ENCODE measurements around the gene PCBP3.
"Not testable (repeated sequence)": the region's sequence is repeated elsewhere in the genome, so short reads cannot be mapped to it uniquely, and the experiment has no call there.

PCBP3 gene

DNA sequence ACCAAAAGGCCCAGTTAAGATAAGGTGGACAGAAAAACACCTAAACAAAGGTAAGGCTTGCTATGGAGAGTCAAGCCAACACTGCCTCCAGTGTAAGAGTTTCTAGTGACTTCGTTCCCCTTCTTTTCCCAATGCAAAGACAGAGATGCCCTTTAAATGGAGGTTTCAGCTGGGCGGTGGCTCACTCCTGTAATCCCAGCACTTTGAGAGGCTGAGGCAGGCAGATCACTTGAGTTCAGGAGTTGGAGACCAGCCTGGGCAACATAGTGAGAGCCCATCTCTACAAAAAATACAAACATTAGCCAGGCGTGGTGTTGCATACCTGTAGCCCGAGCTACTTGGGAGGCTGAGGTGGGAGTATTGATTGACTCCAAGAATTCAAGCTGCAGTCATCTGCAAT is 314.0 kb downstream of the PCBP3 start:
- no peak for DNase-seq

- no peak for DNase-seq
Observed at GRCh38 chr21:45957981-45958600, 314.6 kb downstream of the PCBP3 start.

DNA sequence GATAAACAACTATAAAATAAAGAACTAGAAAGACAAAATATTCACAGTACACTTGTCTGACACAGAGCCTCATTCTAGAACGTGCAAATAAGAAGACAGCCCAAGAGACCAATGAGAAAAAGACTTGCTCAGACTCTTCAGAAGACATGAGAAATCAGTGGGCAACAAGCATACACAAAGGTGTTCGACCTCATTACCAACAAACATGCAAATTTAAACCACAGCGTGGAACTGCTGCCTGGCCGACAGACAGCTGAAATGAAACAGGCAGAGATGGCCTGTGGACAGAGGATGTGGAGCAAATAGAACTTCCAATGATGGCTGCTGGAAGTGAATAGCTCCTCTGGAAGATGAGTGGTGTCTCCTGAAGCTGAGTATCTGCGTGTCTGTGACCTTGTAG is 315.7 kb downstream of the PCBP3 start:
- no peak for DNase-seq

DNA sequence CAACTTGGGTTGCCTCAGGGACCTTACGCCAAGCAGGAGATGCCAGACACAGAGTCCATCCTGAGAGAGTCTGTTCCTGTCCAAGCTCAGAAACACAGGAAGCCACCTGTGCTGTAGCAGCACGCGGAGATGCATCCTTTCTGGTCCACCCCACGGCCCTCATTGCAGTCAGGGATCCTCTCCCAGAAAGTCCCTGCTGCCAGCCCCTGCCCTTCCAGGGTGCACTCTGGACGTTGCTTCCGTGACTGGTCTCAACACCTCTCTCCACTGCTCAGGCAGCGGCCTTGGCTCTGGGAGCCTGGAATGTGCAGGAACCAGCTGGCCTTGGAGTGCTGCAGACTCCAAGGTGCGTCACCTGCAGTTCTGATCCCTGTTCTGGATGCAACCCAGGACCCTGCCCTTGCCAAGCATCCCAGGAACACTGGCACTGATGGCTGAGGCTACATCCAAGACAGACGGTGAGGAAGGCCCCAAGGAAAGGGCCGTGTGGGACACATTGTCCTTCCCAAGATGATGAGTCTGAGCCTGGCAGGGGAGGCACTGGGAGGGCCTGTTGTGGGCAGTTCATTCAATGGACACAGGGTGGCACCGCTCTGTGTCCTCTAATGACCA is 316.4 kb downstream of the PCBP3 start:
- DNase-seq: no peak

DNA sequence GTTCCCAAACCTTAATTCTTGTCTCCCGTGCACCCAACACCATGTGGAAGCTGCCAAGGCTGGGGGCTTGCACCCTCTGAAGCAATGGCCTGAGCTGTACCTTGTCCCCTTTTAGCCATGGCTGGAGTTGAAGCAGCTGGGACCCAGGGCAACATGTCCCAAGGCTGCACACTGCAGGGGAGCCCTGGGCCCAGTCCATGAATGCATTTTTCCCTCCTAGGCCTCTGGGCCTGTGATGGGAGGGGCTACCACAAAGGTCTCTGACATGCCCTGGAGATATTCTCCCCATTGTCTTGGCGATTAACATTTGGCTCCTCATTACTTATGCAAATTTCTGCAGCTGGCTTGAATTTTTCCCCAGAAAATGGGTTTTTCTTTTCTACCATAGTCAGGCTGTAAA is 317.9 kb downstream of the PCBP3 start:
- DNase-seq: not testable (repeated sequence)

DNA sequence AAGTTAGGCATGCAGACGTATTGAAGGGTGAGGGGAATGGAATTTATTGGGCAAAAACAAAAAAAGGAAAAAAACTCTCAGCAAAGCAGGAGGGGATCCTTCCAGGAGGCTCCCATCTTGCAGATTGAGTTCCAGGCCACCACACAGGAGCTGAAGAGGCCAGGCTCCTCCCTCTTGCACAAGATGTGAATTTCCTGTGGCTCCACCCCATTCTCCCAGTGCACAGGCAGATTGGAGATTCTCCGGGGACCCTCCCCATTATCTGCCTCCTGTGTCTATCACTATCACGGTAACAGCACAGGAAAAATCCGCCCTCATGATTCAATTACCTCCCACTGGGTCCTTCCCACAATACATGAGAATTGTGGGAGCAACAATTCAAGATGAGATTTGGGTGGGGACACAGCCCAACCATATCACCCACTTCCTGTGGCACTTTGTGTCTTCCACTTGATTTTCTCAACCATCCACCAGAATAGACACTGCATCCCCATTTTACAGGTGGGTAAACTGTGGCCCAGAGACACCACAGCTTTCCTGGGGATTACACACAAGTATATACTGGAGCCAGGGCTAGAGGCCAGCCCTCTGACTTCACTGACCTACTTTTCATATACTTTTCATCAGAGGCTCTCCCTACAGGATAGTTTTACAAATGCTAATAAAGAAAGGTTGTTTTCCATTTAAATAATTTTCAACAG is 319.2 kb downstream of the PCBP3 start:
- no peak for DNase-seq

GRCh38 chr21:45963232-45963570 is 319.7 kb downstream of the PCBP3 start:
- DNase-seq: no peak

DNA sequence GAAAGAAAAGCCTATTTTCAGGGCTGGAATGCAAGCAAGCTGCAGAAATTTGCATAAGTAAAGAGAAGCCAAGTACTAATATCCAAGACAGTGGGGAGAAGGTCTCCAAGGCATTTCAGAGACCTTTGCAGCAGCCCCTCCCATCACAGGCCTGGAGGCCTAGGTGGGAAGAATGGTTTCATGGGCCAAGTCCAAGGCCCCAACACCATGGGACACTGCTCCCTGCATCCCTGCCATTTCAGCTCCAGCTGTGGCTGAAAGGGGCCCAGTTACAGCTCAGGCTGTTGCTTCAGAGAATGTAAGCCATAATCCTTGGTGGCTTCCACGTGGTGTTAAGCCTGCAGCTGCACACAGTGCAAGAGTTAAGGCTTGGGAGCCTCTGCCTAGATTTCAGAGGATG is 321.1 kb downstream of the PCBP3 start:
- no peak for DNase-seq

GRCh38 chr21:45965084-45965809 is 321.7 kb downstream of the PCBP3 start:
- no peak for DNase-seq

DNA sequence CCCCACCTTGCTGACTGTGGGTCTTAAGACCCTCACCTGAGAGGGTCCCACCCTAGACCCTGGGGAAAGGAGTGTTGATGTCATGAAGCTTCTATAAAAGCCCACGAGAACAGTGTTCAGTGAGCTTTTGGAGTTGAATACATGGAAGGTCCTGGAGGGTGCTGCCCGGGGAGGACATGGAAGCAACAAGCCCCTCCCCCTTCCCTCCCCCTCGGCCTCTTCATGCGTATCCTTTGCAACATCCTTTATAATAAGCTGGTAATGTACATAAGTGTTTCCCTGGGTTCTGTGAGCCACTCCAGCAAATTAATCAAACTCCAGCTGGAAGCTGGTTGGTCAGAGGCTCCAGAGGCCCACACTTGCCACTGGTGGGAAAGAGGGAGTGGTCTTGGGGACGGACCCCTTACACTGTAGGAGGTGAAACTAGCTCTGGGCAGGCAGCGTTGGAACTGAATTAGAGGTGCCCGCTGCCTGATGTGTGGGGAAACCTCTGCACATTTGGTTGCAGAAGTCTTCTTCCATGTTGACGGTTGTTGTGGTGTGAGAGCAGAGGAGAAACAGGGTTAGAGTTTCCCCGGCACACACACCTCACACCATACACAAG is 323.4 kb downstream of the PCBP3 start:
- DNase-seq: no peak

DNA sequence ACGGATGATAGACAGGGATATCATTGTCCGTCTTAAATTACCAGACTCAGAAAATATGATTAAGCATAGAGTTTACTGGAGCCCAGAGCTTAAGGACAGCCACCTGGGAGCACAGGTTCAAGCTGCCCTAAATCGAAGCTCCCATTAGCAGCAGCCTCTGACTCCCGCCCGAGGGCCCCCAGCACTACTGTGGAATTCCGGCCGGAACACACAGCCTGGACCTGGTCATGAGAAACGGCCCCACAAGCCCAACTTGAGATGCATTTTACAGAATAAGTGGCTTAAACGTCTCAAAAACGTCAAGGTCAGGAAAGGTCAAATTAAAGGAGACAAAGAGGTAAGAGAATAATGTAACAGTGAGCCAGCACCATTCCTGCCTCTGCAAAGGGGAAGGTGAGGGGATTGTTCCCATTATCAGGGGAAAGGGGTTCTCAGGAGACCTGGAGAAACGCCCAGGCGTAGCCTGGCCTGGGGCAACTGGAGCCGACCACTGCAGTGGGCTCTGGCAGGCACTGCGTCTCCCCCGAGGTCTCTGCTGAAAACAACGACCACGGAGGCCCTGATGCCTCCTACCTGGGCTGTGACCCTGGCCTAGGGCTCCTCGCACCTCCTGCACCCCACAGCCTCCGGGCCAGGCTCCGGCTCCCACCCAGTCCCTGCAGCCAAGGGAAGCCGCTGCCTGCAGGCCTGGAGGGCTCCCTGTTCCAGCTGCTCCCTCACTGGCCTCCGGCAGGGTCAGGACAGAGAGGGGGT is 326.6 kb downstream of the PCBP3 start:
- DNase-seq: no peak

- no peak for DNase-seq
Observed at GRCh38 chr21:45970674-45971615, 327.4 kb downstream of the PCBP3 start.

DNA sequence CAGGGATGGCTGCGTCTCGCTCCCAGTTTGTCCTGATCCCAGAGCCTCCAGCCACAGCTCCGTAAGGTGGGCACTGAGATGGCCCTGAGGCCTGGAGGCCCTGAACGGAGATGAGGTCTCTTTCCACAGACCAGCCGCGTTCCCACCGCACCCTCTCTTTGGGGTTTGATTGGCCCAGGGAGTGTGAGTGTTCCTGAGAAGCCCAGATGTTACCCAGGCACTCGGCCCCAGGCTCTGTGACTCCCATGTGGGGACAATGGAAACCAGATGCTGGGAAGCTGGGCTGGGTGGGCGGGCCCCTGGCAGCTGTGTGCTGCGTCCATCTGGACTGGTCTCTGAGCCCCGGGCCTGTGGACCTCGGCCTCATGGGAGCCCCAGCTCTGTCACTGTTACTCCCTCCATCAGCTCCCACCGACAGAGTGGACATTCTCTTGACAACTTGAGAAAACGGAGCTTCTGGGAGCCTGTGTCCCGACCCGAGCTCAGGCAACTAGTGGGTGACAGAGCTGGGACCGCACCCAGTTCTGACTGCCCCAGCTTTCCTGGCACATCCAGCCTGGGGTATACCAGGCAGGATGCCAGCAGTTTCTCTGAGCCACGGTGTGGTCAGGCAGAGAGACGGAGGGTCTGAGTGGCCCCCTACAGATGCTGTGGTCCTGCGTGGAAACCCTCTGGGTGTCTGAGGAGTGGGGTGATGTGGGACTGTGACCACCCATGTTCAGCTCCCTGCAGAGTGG is 328.3 kb downstream of the PCBP3 start:
- DNase-seq: peak; percentile 7

DNA sequence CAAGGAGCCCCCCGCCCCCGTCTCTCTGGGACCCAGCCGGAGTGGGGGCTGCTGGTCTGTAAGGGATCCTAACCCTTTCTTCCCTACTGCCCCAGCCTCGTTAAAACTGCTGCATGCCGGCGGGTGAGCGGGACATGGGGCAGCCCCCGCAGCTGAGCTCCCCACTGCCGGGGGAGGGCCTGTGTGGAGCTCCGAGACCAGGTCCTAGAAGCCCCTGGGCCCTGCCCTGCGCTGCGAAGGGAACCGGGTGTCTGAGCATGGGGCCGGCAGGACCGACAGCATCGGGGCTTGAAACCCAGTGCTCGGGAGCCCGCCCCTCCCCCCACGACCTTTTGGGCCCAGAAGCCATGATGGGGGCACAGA is 328.8 kb downstream of the PCBP3 start:
- DNase-seq: no peak

DNA sequence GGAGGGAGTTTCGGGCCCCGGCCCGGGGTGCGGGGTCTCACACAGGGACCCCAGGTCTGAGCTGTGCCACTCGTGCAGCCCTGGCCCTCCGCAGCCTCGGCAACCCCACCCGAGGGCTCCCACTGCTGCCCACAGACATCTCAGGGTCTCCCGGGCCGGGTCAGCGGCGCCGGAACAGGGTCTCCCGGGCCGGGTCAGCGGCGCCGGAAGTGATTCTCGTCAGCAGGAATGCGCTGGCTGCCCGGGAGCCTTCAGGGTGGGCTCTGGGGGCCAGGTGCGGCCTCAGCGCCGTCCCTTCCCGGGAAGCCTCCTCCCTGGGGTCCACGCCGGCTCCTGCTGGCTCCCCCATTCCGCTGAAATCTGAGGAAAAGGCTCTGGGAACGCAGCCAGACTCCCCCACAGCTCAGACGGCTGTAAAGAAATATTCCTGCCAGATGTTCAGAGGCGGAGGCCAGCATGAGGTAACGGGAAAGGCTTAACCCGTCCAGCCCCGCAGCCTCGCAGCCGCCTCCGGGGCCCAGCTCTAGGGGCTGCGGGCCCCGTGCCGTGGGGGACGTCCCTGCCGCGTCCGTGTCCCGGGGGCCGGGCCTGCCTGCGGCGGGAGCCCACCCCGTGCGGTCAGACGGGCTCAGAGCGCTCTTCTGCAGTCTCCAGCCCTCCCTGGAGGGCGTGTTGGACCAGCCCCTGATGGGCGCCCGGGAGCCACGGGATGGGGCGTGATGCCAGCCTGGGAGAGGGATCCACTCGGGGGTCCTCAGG is 329.4 kb downstream of the PCBP3 start:
- peak; percentile 76 for DNase-seq

- DNase-seq: peak; percentile 39
Observed at GRCh38 chr21:45973475-45974072, 330.0 kb downstream of the PCBP3 start.

GRCh38 chr21:45974073-45975019 is 330.8 kb downstream of the PCBP3 start:
- no peak for DNase-seq

DNA sequence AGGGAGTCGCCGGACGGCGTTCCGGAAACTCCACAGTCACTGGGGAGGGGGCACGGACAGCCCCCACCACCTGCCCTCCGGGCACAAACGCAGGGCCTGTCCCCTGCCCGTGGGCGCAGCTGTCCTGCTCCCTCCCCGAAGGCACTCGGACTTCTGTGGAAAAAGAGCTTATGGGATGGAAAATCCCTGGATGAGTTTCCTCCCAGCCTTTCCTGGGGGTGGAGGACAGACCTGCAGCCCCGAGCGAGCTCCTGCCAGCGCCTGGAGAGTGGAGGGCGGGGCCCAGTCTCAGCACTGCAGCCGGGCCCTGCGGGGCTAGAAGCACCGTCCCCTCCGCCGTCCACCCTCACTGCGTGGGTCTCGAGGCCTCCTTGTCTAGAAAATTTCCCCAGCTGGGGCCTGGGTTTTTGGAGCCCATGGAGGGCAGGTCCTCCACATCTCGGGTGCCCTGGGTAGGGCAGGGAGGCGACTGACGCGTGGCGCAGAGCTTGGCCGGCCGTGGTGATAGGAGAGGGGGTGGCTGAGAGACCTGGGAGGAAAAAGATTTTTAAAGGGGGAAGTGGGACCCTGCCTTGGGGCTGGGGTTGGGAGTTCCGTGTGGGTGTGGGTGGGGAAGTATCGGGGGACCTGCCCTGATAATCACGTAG is 331.6 kb downstream of the PCBP3 start:
- DNase-seq: no peak
